ES-I3 (cell line): Measurements from ENCODE around the gene EDC4.

Source experiments
- H3K36me3 ChIP-seq: 2 replicates; pipeline ENCODE4 v1.6.1; 2013; ENCODE audit warnings: mild to moderate bottlenecking, low read length, control low read depth, moderate library complexity; ENCODE audit not compliant: insufficient read depth
- H3K4me1 ChIP-seq: 2 replicates; pipeline ENCODE4 v1.6.1; 2013; ENCODE audit warnings: mild to moderate bottlenecking, control low read depth, low read length; ENCODE audit not compliant: insufficient read depth
- H3K9ac ChIP-seq: 2 replicates; pipeline ENCODE4 v1.6.1; 2013; ENCODE audit warnings: low read depth, mild to moderate bottlenecking, low read length, moderate library complexity
- H3K9me3 ChIP-seq: 2 replicates; pipeline ENCODE4 v1.6.1; 2013; ENCODE audit warnings: mild to moderate bottlenecking, low read length, moderate library complexity; ENCODE audit not compliant: control insufficient read depth, insufficient read depth

EDC4 gene

DNA sequence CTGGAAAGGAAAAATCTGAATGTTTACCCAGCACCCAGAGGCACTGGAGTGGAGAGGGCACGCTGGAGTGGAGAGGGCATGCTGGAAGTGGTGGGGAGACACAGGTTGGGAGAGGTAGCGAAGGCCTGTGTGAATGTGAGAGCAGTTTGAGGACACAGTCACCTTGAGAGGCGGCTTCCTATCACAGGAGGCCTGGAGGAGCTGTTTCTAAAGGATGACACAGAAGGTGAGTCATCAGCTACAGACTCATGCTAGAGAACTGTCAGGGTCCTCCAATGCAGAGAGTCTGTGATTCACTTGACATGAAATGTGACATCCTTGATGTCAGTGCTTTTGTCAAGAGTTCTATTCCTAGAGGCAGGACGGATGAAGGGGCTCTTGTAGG lies 45.0 kb downstream of the EDC4 start:
- Histone ChIP-seq H3K36me3 (peaks cover 7% of the 10 kb centered on the region), H3K9me3 (no peaks in the 10 kb centered on the region), H3K9ac (no peak overlapping the region), H3K4me1 (peaks cover 17% of the 10 kb centered on the region)

DNA sequence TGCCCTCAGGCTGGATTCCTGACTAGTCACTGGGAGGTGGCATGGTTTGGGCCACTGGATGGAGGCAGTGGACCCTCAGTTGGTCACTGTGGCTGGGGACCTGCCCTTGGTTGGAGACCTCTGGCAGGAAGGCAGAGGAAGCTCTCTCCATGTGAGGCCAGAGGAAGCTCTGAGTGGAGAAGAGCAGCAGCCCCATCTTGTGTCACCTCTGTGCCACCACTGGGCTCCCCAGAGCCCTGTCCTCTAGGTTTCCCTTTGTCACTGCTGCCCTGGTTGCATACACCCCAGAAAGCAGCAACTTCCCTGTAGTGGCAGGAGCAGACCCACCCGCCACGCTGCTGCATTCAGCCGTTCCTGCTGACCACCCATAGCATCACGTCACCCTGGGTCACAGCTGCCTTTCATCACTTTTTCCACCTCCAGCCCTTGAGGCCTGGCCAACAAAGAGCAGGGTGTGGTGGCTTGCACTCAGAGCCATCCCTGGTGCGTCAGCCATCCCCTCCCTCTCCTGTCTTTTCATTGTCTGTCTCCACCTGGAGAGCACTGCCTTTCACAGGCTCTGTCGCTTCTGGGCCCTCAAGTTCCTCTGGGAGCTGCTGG lies 46.9 kb downstream of the EDC4 start:
- Histone ChIP-seq H3K36me3 (peaks cover 7% of the 10 kb centered on the region), H3K4me1 (peaks cover 16% of the 10 kb centered on the region)

DNA sequence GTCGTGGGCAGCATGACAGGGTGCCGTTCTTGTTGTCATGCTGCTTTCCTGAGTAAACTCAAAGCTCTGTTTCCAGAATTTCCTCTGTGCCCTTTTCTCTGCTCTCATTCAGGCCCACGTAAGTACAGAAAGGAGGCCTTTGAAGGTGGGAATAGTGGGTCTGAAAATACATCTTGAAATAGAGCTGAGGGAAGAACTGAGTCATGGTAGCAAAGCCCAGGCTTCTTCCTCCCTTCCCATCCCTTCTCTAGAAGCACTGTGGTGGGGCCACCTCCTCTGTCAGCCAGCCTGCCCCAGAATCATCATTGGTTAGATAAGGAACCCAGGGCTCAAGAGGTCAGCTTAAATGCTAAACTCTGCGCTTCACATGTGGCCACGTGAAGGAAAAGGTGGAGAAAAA lies 49.4 kb downstream of the EDC4 start:
- Histone ChIP-seq H3K4me1 (peaks cover 6% of the 10 kb centered on the region; the same call in 1 of the 2 replicates), H3K36me3 (peaks cover 7% of the 10 kb centered on the region), H3K9me3 (no peaks in the 10 kb centered on the region), H3K9ac (no peak overlapping the region)

More for the DNA sequence above, 46.9 kb downstream of the EDC4 start:
- no peak overlapping the region for H3K9ac ChIP-seq
- no peaks in the 10 kb centered on the region for H3K9me3 ChIP-seq

DNA sequence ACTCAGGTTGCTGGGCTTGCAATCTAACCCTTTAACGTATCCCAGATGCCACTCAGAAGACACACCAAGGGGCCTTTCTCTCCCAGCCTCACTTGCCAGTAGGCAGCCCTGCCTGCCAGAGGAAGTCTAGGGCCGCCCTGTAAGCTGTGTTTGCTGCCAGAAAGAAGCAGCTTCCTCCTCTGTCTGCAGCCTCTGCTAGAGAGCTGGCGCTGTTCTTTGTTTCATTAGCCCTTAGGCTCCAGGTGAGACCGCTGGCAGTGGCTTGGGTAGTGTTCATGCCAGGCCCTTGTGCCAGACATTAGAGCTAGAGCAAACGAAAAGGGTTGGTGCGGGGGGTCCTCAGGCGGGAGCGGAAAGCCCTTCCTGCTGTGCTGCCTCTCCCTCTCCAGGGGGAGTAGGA lies 49.9 kb downstream of the EDC4 start:
- H3K9me3 ChIP-seq, result no peaks in the 10 kb centered on the region
- H3K36me3 ChIP-seq, result peaks cover 7% of the 10 kb centered on the region
- H3K4me1 ChIP-seq, result peaks cover under 1% of the 10 kb centered on the region; the same call in 1 of the 2 replicates
- H3K9ac ChIP-seq, result no peak overlapping the region

DNA sequence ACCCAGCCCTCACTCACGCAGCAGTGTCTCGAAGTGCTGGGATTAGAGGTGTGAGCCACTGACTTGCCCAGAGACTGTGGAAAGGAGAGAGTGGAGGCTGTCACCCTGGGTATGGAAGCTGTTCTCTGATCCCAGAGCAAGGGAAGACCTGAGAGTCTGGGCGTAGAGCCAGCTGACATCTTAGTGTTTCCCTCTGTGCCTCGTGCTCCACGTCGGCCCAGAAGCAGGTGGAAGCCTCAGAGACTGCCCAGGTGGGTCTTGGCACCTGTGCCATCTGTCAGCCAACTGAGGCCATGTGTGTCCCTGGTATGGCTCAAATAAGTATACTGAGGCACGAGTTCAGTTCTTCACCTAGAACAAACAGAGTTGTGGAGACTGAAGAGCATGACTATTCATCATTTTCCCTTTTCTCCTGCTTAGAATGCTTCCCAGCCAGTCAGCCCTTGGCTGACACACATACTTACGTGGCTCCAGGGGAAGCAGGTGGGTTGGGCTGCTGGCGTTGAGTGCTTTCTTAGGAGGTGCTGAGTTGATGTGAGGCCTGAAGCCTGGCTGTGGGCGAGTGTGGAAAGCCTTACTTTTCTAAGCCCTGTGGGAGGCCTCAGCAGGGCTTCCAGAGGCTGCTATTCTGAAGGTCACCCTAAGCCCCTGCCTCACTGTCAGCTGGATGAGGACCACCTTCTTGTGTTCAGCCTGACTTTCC lies 50.7 kb downstream of the EDC4 start:
- H3K9me3 ChIP-seq, result no peaks in the 10 kb centered on the region
- H3K9ac ChIP-seq, result no peak overlapping the region
- H3K4me1 ChIP-seq, result no peaks in the 10 kb centered on the region
- peaks cover 7% of the 10 kb centered on the region for H3K36me3 ChIP-seq

DNA sequence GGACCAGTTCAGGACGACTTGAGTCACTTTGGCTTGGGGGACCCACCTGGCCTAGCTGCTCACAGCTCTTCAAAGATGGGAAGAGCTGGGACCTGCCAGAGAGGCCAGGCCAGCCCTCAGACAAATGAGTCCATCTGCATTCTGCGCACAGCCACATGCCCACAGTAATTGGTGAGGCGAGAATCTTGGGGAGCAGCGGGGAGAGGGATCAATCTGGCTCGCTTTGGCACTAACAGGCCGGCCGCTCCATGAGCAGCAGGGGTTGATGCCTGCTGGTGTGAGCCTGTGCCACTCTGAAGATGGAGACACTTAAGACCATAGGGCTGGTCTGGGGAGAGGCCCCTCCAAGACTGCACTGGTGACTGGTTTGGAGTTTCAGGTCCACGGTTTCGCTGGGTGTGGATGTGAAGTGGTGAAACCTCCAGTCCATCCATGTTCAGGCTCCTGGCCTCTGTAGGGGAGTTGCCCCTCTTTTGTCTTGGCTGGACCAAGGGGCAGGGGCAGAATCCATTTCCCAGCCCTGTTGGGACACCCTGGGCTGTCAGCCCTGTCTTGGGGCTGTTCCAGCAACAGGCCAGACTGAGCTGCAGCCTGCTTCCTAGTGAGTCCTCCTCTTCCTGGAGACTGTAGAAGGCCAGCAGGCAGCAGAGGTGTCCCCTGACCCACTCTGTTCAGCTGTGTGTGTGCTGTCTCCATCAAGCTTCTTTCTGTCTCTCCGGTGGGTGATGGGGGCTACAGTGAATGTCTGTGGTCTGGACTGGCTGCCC lies 51.5 kb downstream of the EDC4 start:
- H3K36me3 ChIP-seq, result peaks cover 7% of the 10 kb centered on the region
- H3K4me1 ChIP-seq, result no peaks in the 10 kb centered on the region
- no peaks in the 10 kb centered on the region for H3K9me3 ChIP-seq
- no peak overlapping the region for H3K9ac ChIP-seq

DNA sequence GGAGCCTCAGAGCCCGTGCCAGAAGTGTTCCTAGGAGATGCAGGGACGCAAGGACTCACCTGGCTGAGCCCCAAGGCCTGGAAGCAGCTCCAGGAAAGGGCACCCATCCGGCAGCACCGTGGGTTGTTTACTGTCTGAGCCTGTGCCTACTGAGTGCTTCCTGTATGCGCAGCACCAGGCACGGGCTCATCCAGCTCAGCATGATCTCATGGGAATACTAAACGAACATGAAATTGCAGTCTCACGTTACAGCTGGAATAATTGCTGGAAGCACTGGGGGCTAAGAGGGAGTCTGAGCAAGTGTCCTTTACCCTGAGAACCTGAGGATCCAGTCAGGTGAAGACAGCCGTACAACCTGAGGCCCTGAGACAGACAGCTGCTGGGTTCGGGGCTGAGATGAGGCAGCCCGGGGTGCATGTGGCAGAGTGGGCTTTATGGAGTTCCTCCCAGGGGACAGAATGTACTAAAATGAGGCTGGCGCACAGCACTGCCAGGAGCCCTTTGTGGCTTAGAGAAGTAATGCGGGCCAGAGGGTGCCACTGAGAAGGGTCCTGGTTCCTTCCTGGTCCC lies 53.4 kb downstream of the EDC4 start:
- no peaks in the 10 kb centered on the region for H3K9me3 ChIP-seq
- peaks cover 7% of the 10 kb centered on the region for H3K36me3 ChIP-seq
- no peak overlapping the region for H3K9ac ChIP-seq
- no peaks in the 10 kb centered on the region for H3K4me1 ChIP-seq

DNA sequence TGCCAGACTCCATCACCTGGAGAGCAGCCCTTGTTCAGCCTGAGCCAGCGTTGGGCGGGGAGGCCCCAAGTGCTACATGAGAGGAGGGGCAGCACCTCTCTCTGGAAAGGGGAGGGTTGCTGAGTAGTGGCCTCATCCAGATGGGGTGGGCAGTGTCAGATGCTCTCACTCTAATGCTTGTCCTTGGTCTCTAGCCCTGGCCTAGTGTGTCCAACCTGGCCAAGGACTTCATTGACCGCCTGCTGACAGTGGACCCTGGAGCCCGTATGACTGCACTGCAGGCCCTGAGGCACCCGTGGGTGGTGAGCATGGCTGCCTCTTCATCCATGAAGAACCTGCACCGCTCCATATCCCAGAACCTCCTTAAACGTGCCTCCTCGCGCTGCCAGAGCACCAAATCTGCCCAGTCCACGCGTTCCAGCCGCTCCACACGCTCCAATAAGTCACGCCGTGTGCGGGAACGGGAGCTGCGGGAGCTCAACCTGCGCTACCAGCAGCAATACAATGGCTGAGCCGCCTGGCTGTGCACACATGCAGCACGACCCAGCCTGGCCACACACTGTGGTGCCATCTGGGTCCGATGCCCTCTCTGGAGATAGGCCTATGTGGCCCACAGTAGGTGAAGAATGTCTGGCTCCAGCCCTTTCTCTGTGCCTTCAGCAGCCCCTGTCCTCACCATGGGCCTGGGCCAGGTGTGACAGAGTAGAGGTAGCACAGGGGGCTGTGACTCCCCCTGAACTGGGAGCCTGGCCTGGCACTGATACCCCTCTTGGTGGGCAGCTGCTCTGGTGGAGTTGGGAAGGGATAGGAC lies 54.5 kb downstream of the EDC4 start:
- no peaks in the 10 kb centered on the region for H3K9me3 ChIP-seq
- no peaks in the 10 kb centered on the region for H3K4me1 ChIP-seq
- H3K36me3 ChIP-seq, result peaks cover under 1% of the 10 kb centered on the region; the same call in 1 of the 2 replicates
- H3K9ac ChIP-seq, result no peak overlapping the region

DNA sequence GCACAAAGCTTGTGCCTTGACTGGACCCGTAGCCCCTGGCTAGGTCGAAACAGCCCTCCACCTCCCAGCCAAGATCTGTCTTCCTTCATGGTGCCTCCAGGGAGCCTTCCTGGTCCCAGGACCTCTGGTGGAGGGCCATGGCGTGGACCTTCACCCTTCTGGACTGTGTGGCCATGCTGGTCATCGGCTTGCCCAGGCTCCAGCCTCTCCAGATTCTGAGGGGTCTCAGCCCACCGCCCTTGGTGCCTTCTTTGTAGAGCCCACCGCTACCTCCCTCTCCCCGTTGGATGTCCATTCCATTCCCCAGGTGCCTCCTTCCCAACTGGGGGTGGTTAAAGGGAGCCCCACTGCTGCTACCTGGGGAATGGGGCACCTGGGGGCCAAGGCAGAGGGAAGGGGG lies 55.3 kb downstream of the EDC4 start:
- H3K36me3 ChIP-seq, result no peaks in the 10 kb centered on the region
- no peaks in the 10 kb centered on the region for H3K9me3 ChIP-seq
- H3K4me1 ChIP-seq, result no peaks in the 10 kb centered on the region
- no peak overlapping the region for H3K9ac ChIP-seq

DNA sequence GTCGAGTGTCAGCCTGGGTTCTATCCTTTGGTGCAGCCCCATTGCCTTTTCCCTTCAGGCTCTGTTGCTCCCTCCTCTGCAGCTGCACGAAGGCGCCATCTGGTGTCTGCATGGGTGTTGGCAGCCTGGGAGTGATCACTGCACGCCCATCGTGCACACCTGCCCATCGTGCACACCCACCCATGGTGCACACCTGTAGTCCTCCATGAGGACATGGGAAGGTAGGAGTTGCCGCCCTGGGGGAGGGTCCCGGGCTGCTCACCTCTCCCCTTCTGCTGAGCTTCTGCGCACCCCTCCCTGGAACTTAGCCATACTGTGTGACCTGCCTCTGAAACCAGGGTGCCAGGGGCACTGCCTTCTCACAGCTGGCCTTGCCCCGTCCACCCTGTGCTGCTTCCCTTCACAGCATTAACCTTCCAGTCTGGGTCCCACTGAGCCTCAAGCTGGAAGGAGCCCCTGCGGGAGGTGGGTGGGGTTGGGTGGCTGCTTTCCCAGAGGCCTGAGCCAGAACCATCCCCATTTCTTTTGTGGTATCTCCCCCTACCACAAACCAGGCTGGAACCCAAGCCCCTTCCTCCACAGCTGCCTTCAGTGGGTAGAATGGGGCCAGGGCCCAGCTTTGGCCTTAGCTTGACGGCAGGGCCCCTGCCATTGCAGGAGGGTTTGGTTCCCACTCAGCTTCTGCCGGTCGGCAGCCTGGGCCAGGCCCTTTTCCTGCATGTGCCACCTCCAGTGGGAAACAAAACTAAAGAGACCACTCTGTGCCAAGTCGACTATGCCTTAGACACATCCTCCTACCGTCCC lies 55.9 kb downstream of the EDC4 start:
- H3K36me3 ChIP-seq, result no peaks in the 10 kb centered on the region
- no peaks in the 10 kb centered on the region for H3K9me3 ChIP-seq
- H3K9ac ChIP-seq, result no peak overlapping the region
- no peaks in the 10 kb centered on the region for H3K4me1 ChIP-seq

DNA sequence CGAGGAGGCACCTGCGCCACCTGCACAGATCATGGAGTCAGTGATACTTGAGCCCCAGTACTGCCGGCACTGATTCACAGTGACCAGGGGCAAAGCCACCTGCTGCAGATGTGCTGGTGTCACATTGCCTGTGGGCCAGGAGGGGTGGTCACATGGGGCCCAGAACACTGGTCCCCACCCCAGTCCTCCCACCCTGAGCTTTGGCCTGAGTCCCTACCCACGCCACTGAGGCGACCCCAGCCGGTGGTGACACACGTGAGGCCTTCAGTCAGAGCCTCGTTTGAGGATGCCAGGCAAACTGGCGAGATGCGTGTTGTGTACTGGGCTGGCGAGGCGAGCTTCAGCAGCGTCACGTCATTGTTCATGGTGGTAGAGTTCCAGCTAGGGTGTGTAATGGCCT lies 57.3 kb downstream of the EDC4 start:
- Histone ChIP-seq H3K36me3 (no peaks in the 10 kb centered on the region), H3K9ac (no peak overlapping the region), H3K9me3 (no peaks in the 10 kb centered on the region), H3K4me1 (no peaks in the 10 kb centered on the region)

DNA sequence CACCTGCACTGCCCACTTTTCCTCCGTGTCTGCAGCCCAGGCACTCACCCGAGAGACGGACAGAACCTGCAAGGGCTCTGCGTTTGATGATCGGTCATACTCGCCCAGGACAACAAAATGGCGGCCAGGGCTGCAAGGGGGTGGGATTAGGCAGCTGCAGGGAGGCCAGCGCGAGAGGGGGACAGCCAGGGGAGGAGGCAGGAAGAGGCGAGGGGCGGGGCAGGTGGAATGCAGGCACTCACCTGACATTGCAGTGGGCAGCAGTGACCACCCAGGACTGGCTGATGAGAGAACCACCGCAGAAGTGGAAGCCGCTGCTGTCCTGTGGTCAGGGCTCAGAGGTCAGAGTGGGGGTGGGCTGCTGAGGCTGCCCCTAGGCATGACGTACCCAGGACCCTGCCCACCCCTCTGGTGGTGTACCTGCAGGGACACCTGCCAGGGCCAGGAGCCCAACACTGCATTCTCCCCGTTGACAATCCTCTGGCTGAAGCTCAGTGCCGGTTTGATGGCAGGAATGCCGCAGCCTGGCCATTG lies 57.9 kb downstream of the EDC4 start:
- Histone ChIP-seq H3K9ac (no peak overlapping the region), H3K4me1 (no peaks in the 10 kb centered on the region), H3K9me3 (no peaks in the 10 kb centered on the region), H3K36me3 (no peaks in the 10 kb centered on the region)
